H9 (cell line): ENCODE data around the gene ZNF26. TPM values are rescaled to one million over a fixed set of nuclear protein-coding genes. Genes with fewer than 3 reads are reported as not detected.
"Not testable (repeated sequence)": the region's sequence is repeated elsewhere in the genome, so short reads cannot be mapped to it uniquely, and the experiment has no call there.

Source experiments
- DNase-seq: peaks from one replicate; pipeline ENCODE4 v3.0.0-alpha.2; 2017
- H2AFZ ChIP-seq: one replicate; pipeline ENCODE4 v1.6.1; 2013; ENCODE audit warnings: mild to moderate bottlenecking, low read length, control low read depth, moderate library complexity
- H2AK5ac ChIP-seq: 2 replicates; pipeline ENCODE4 v1.6.1; 2013; ENCODE audit warnings: low read length, control low read depth, mixed read lengths; ENCODE audit not compliant: insufficient read length
- H2BK120ac ChIP-seq: one replicate; pipeline ENCODE4 v1.6.1; 2013; ENCODE audit warnings: low read depth, mild to moderate bottlenecking, low read length, control low read depth, inconsistent platforms; ENCODE audit not compliant: poor library complexity, severe bottlenecking
- H2BK12ac ChIP-seq: 2 replicates; pipeline ENCODE4 v1.6.1; 2013; ENCODE audit warnings: low read length, control low read depth, mixed read lengths, low read depth; ENCODE audit not compliant: insufficient read length
- H2BK15ac ChIP-seq: 2 replicates; pipeline ENCODE4 v1.6.1; 2013; ENCODE audit warnings: low read depth, low read length, control low read depth
- H2BK20ac ChIP-seq: one replicate; pipeline ENCODE4 v1.6.1; 2013; ENCODE audit warnings: low read depth, mild to moderate bottlenecking, low read length, control low read depth, inconsistent platforms; ENCODE audit not compliant: poor library complexity, severe bottlenecking
- H2BK5ac ChIP-seq: 2 replicates; pipeline ENCODE4 v1.6.1; 2013; ENCODE audit warnings: low read length, control low read depth, mixed read lengths; ENCODE audit not compliant: insufficient read length
- H3K14ac ChIP-seq: 2 replicates; pipeline ENCODE4 v1.6.1; 2013; ENCODE audit warnings: low read length, control low read depth; ENCODE audit not compliant: insufficient read depth
- H3K18ac ChIP-seq: 2 replicates; pipeline ENCODE4 v1.6.1; 2013; ENCODE audit warnings: low read depth, mild to moderate bottlenecking, mixed read lengths, low read length, control low read depth; ENCODE audit not compliant: insufficient read length
- H3K23ac ChIP-seq: 2 replicates; pipeline ENCODE4 v1.6.1; 2013; ENCODE audit warnings: low read length, control low read depth, mixed read lengths, low read depth; ENCODE audit not compliant: insufficient read length
- H3K23me2 ChIP-seq: 2 replicates; pipeline ENCODE4 v1.6.1; 2013; ENCODE audit warnings: low read depth, mild to moderate bottlenecking, mixed read lengths, low read length, control low read depth; ENCODE audit not compliant: insufficient read length, poor library complexity, severe bottlenecking
- H3K27ac ChIP-seq: 2 replicates; pipeline ENCODE4 v1.5.1; 2013; ENCODE audit warnings: low read length, control low read depth, mixed read lengths, low read depth; ENCODE audit not compliant: insufficient read length
- H3K27me3 ChIP-seq: 2 replicates; pipeline ENCODE4 v1.6.1; 2013; ENCODE audit warnings: low read length, control low read depth, inconsistent platforms; ENCODE audit not compliant: insufficient read depth
- H3K4ac ChIP-seq: 2 replicates; pipeline ENCODE4 v1.6.1; 2013; ENCODE audit warnings: low read depth, mild to moderate bottlenecking, control low read depth, inconsistent platforms, low read length, moderate library complexity
- H3K4me1 ChIP-seq: 2 replicates; pipeline ENCODE4 v1.6.1; 2013; ENCODE audit warnings: low read length, control low read depth, inconsistent platforms; ENCODE audit not compliant: insufficient read depth
- H3K4me2 ChIP-seq: 2 replicates; pipeline ENCODE4 v1.6.1; 2013; ENCODE audit warnings: low read length, control low read depth, mixed read lengths; ENCODE audit not compliant: insufficient read length, insufficient read depth
- H3K56ac ChIP-seq: 2 replicates; pipeline ENCODE4 v1.6.1; 2013; ENCODE audit warnings: low read depth, mild to moderate bottlenecking, mixed read lengths, low read length, control low read depth; ENCODE audit not compliant: insufficient read length
- H3K79me1 ChIP-seq: 2 replicates; pipeline ENCODE4 v1.6.1; 2013; ENCODE audit warnings: low read depth, mild to moderate bottlenecking, moderate library complexity, low read length, control low read depth, inconsistent platforms; ENCODE audit not compliant: insufficient read depth, poor library complexity, severe bottlenecking
- H3K79me2 ChIP-seq: 2 replicates; pipeline ENCODE4 v1.6.1; 2013; ENCODE audit warnings: low read length, control low read depth, inconsistent platforms; ENCODE audit not compliant: insufficient read depth
- H3K9ac ChIP-seq: 2 replicates; pipeline ENCODE4 v1.6.1; 2013; ENCODE audit warnings: low read length, control low read depth, mixed read lengths; ENCODE audit not compliant: insufficient read length; ENCODE audit errors: extremely low read depth
- H3K9me3 ChIP-seq: one replicate; pipeline ENCODE4 v1.6.1; 2013; ENCODE audit warnings: low read depth, low read length, inconsistent platforms; ENCODE audit not compliant: control insufficient read depth
- H3T11ph ChIP-seq: one replicate; pipeline ENCODE4 v1.6.1; 2013; ENCODE audit warnings: mild to moderate bottlenecking, low read length, control low read depth, inconsistent platforms
- H4K20me1 ChIP-seq: one replicate; pipeline ENCODE4 v1.6.1; 2013; ENCODE audit not compliant: control insufficient read depth, insufficient read length, insufficient read depth
- H4K5ac ChIP-seq: 2 replicates; pipeline ENCODE4 v1.6.1; 2013; ENCODE audit warnings: low read depth, mild to moderate bottlenecking, mixed read lengths, low read length, control low read depth; ENCODE audit not compliant: insufficient read length
- H4K8ac ChIP-seq: replicated peaks from 2 replicates; pipeline ENCODE4 v1.6.1; 2013; ENCODE audit warnings: low read length, control low read depth, mixed read lengths, low read depth; ENCODE audit not compliant: insufficient read length
- H4K91ac ChIP-seq: 2 replicates; pipeline ENCODE4 v1.6.1; 2013; ENCODE audit warnings: low read depth, mild to moderate bottlenecking, moderate library complexity, mixed read lengths, low read length, control low read depth; ENCODE audit not compliant: insufficient read length
- H3K27ac Mint-ChIP-seq, 3 experiments: 2 replicates in 2 of 3; 3 replicates in 1 of 3; pipeline ENCODE4 v1.8.0; 2020 to 2021; ENCODE audit warnings: mixed read lengths in 3 of 3, mild to moderate bottlenecking in 1 of 3, moderate library complexity in 1 of 3
- H3K27me3 Mint-ChIP-seq: 2 replicates; pipeline ENCODE4 v1.8.0; 2021; ENCODE audit warnings: low read depth, mild to moderate bottlenecking, moderate library complexity, mixed read lengths
- H3K36me3 Mint-ChIP-seq, 3 experiments: 2 replicates in 2 of 3; 3 replicates in 1 of 3; pipeline ENCODE4 v1.8.0; 2020 to 2021; ENCODE audit warnings: low read depth in 3 of 3, mixed read lengths in 3 of 3; ENCODE audit not compliant: insufficient read depth in 1 of 3
- H3K4me1 Mint-ChIP-seq, 2 experiments: 2 replicates each; pipeline ENCODE4 v1.8.0; 2020; ENCODE audit warnings: mixed read lengths in 2 of 2
- H3K4me3 Mint-ChIP-seq, 2 experiments: 2 replicates in 1 of 2; 3 replicates in 1 of 2; pipeline ENCODE4 v1.8.0; 2020 to 2021; ENCODE audit warnings: mild to moderate bottlenecking in 2 of 2, mixed read lengths in 2 of 2, moderate library complexity in 1 of 2
- H3K9me3 Mint-ChIP-seq, 2 experiments: 2 replicates in 1 of 2; 3 replicates in 1 of 2; pipeline ENCODE4 v1.8.0; 2020; ENCODE audit warnings: mild to moderate bottlenecking in 2 of 2, mixed read lengths in 2 of 2, moderate library complexity in 1 of 2
- WGBS: extraction: QIAGEN DNeasy Blood & Tissue Kit; methylation state at CpG from one replicate; pipeline ENCODE4 v1.1.7; 2013; ENCODE audit warnings: missing lambda C conversion rate, low lambda C conversion rate, mixed read lengths; ENCODE audit not compliant: insufficient read length; ENCODE audit errors: extremely low coverage; 5-methylcytosine and 5-hydroxymethylcytosine counted together
- long read RNA-seq: library from polyadenylated mRNA; unstranded; transcript quantifications from one replicate; pipeline ENCODE4 v2.0.0, GENCODE V29; 2020
- total RNA-seq: library from RNA; stranded (reverse); gene quantifications from 2 replicates; pipeline ENCODE4 v1.2.1, GENCODE V29; 2021
- TF ChIP-seq, protein P1 (sequence below): fragments of 200-600 bp; sonication (generic); conservative IDR thresholded peaks from 3 replicates; pipeline ENCODE4 v1.8.0; 2021; ENCODE audit warnings: antibody characterized with exemption, mild to moderate bottlenecking

ZNF26 gene, protein sequence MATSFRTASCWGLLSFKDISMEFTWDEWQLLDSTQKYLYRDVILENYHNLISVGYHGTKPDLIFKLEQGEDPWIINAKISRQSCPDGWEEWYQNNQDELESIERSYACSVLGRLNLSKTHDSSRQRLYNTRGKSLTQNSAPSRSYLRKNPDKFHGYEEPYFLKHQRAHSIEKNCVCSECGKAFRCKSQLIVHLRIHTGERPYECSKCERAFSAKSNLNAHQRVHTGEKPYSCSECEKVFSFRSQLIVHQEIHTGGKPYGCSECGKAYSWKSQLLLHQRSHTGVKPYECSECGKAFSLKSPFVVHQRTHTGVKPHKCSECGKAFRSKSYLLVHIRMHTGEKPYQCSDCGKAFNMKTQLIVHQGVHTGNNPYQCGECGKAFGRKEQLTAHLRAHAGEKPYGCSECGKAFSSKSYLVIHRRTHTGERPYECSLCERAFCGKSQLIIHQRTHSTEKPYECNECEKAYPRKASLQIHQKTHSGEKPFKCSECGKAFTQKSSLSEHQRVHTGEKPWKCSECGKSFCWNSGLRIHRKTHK
- 13.2 and 16.9 TPM in 2 replicates for total RNA-seq
- long read RNA-seq, full-length matches to known transcripts, result 9 of 38 reads
- long read RNA-seq, partial matches to known transcripts, result 8 of 38 reads
- long read RNA-seq, other reads (novel, unspliced or antisense), result 21 of 38 reads

DNA sequence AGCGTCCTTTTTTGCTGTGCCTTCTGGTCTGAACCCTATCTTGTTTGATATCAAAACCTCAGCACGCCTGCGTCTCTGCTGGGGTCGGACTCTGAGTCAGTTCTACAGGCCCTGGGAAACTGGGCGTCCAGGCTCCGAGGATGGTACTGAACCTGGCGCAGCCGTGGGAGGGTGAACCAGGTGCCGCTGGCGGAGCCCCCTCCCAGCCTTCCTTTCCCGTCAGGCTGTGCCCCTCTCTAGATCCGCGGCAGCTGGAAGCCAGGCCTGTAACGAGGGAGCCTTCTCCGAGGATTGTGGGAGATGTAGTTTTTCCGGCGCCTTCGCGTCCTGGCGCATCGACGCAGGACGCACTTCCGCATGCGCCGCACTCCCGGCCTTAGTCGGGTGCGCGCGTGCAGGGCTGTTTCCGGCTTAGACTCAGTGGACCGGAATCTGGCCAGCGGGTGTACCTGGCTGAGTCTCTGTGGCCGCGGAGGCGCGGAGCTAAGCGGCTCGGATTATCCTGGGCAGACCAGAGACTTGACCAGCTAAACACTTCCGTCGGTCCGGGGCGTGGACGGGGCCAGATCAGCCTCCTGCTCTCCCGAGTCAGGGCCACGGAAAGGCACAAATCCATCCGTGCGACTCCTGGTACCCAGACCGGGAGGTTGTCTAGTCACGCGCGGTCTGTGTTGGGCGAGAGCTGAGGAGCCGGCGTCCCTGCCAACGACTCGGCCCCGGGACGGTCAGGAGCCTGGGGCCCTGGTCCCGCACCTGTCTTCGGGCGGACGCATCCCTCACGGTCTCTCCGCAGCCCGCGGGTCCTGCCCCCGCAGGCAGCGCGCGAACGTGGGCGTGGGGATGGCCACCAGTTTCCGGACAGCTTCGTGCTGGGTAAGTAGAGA lies at the start of gene ZNF26:
Gene ZNF26, plus strand, starts transcription at position 367 of the 884 bp plus-strand sequence. Its CDS starts 474 bp downstream, at position 841.
- peak within 1 kb of the TSS; percentile 87 to 92 for H3K4me3 Mint-ChIP-seq
- H3K14ac ChIP-seq, result peak within 1 kb of the TSS; percentile 49
- DNase-seq, result peak; percentile 98
- H2AFZ ChIP-seq, result peak within 1 kb of the TSS; percentile 78
- peak within 1 kb of the TSS; percentile 87 to 93 (median 90); a peak in 4 of 7 replicates for H3K27ac Mint-ChIP-seq
- H3K23ac ChIP-seq, result no peak within 1 kb of the TSS
- H2BK15ac ChIP-seq, result no peak within 1 kb of the TSS
- no CpG with 5 or more reads among the region's 76 CpGs for WGBS
- H3K18ac ChIP-seq, result no peak within 1 kb of the TSS
- H2BK5ac ChIP-seq, result no peak within 1 kb of the TSS
- H4K8ac ChIP-seq, result no peak within 1 kb of the TSS
- no peak within 1 kb of the TSS for H3K27ac ChIP-seq
- H3K4me1 ChIP-seq, result no peaks in the 10 kb centered on the region
- H3K27me3 ChIP-seq, result no peaks in the 10 kb centered on the region
- peaks cover 10 to 13% of the 10 kb centered on the region in 2 experiments for H3K4me1 Mint-ChIP-seq
- peaks cover 71 to 72% of the 10 kb centered on the region in 2 experiments for H3K9me3 Mint-ChIP-seq
- no peak within 1 kb of the TSS for H2BK120ac ChIP-seq
- no peak within 1 kb of the TSS for H3K56ac ChIP-seq
- H3K36me3 Mint-ChIP-seq, result peaks cover 39 to 46% (median 41%) of the 10 kb centered on the region in 3 experiments
- H3K4me2 ChIP-seq, result peak within 1 kb of the TSS; percentile 92
- no peak within 1 kb of the TSS for H3K4ac ChIP-seq
- H3K79me2 ChIP-seq, result peaks cover 8% of the 10 kb centered on the region; the same call in 1 of the 2 replicates
- H2AK5ac ChIP-seq, result no peak within 1 kb of the TSS
- no peak within 1 kb of the TSS for H4K91ac ChIP-seq
- H2BK12ac ChIP-seq, result no peak within 1 kb of the TSS
- H4K5ac ChIP-seq, result no peak within 1 kb of the TSS
- peaks cover 10% of the 10 kb centered on the region for H3K23me2 ChIP-seq
- H2BK20ac ChIP-seq, result no peak within 1 kb of the TSS
- H3K9me3 ChIP-seq, result peaks cover 15% of the 10 kb centered on the region
- H4K20me1 ChIP-seq, result no peaks in the 10 kb centered on the region
- H3K27me3 Mint-ChIP-seq, result no peaks in the 10 kb centered on the region; the same call in 1 of the 2 replicates
- TF ChIP-seq, protein P1, sequence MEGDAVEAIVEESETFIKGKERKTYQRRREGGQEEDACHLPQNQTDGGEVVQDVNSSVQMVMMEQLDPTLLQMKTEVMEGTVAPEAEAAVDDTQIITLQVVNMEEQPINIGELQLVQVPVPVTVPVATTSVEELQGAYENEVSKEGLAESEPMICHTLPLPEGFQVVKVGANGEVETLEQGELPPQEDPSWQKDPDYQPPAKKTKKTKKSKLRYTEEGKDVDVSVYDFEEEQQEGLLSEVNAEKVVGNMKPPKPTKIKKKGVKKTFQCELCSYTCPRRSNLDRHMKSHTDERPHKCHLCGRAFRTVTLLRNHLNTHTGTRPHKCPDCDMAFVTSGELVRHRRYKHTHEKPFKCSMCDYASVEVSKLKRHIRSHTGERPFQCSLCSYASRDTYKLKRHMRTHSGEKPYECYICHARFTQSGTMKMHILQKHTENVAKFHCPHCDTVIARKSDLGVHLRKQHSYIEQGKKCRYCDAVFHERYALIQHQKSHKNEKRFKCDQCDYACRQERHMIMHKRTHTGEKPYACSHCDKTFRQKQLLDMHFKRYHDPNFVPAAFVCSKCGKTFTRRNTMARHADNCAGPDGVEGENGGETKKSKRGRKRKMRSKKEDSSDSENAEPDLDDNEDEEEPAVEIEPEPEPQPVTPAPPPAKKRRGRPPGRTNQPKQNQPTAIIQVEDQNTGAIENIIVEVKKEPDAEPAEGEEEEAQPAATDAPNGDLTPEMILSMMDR, result no peak
- peak within 1 kb of the TSS; percentile 80 for H3K9ac ChIP-seq
- H3T11ph ChIP-seq, result no peak within 1 kb of the TSS
- H3K79me1 ChIP-seq, result no peaks in the 10 kb centered on the region

DNA sequence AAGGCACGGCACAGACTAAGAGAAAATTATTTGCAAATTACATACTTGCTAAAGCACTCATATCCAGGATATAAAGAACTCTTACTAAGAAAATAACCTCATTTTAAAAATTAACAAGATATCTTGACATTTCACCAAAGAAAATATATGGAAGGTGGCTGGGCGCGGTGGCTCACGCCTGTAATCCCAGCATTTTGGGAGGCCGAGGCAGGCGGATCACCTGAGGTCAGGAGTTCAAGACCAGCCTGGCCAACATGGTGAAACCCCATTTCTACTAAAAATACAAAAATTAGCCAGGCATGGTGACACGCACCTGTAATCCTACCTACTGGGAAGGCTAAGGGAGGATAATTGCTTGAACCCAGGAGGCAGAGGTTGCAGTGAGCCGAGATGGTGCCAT lies 49.2 kb upstream of the ZNF26 start:
- not testable (repeated sequence) for H3K79me1 ChIP-seq, H4K5ac ChIP-seq, H3K4me3 Mint-ChIP-seq, H2BK5ac ChIP-seq, H4K91ac ChIP-seq, H3K27me3 Mint-ChIP-seq, H3K4ac ChIP-seq, H3T11ph ChIP-seq, H4K20me1 ChIP-seq, H3K4me2 ChIP-seq, H3K27ac Mint-ChIP-seq, H2BK20ac ChIP-seq, H2BK12ac ChIP-seq, H3K27me3 ChIP-seq, H3K27ac ChIP-seq, H3K4me1 ChIP-seq, H3K18ac ChIP-seq, H3K23me2 ChIP-seq, H3K14ac ChIP-seq, H3K79me2 ChIP-seq, H2BK15ac ChIP-seq, H3K23ac ChIP-seq, H4K8ac ChIP-seq, H2AFZ ChIP-seq, H3K56ac ChIP-seq, DNase-seq, H2BK120ac ChIP-seq, H3K4me1 Mint-ChIP-seq, H3K9ac ChIP-seq, H2AK5ac ChIP-seq
- H3K9me3 Mint-ChIP-seq, result peaks cover 74 to 81% of the 10 kb centered on the region in 2 experiments
- H3K9me3 ChIP-seq, result peaks cover 45% of the 10 kb centered on the region
- WGBS, result no CpG with 5 or more reads among the region's 8 CpGs
- peaks cover 68 to 76% (median 73%) of the 10 kb centered on the region in 3 experiments for H3K36me3 Mint-ChIP-seq
